NB4 (cell line): Measurements from ENCODE around the gene FSCN2.
"Not testable (repeated sequence)": the region's sequence is repeated elsewhere in the genome, so short reads cannot be mapped to it uniquely, and the experiment has no call there.

Source experiments
- DNase-seq: peaks from one replicate; pipeline ENCODE4 v3.0.0; 2010; ENCODE audit warnings: low read depth
- H3K4me3 ChIP-seq: one replicate; pipeline ENCODE4 v1.5.1; 2011; ENCODE audit warnings: mild to moderate bottlenecking, low read depth, low read length, moderate library complexity
- MYC ChIP-seq: IDR thresholded peaks from 2 replicates; pipeline ENCODE4 v1.6.1; 2011; ENCODE audit warnings: low read depth, low read length
- POLR2A ChIP-seq: IDR thresholded peaks from 2 replicates; pipeline ENCODE4 v1.6.1; 2011; ENCODE audit warnings: mild to moderate bottlenecking; ENCODE audit not compliant: insufficient read length; ENCODE audit errors: extremely low read depth
- TF ChIP-seq, protein P1 (sequence below): IDR thresholded peaks from 2 replicates; pipeline ENCODE4 v1.6.1; 2011; ENCODE audit warnings: low read depth, low read length
- TF ChIP-seq, protein P2 (sequence below): IDR thresholded peaks from one replicate; pipeline ENCODE4 v1.5.1; 2012; ENCODE audit warnings: low read depth, low read length

Gene FSCN2

DNA sequence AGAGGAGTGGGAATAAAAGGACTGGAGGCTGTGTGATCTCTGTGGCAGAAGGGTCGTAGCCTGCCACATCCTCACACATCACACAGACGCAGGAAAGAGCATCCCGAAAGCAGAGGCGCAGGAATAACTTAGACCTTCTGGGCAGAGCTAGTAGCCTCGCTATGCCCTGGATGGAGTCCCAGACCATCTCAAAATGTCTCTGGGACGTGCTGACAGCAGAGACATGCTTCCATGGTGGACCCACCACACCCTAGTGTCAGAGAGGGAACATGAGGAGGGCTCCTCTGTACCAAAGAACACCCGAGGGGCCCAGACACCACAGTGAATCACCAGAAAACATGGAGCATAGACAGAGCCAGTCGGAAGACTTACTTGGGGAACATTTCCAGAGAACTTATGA lies 53.6 kb downstream of the FSCN2 start:
- TF ChIP-seq, protein P1, sequence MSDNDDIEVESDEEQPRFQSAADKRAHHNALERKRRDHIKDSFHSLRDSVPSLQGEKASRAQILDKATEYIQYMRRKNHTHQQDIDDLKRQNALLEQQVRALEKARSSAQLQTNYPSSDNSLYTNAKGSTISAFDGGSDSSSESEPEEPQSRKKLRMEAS = no peak
- no peak for TF ChIP-seq MYC
- no peak for TF ChIP-seq POLR2A
- TF ChIP-seq, protein P2, sequence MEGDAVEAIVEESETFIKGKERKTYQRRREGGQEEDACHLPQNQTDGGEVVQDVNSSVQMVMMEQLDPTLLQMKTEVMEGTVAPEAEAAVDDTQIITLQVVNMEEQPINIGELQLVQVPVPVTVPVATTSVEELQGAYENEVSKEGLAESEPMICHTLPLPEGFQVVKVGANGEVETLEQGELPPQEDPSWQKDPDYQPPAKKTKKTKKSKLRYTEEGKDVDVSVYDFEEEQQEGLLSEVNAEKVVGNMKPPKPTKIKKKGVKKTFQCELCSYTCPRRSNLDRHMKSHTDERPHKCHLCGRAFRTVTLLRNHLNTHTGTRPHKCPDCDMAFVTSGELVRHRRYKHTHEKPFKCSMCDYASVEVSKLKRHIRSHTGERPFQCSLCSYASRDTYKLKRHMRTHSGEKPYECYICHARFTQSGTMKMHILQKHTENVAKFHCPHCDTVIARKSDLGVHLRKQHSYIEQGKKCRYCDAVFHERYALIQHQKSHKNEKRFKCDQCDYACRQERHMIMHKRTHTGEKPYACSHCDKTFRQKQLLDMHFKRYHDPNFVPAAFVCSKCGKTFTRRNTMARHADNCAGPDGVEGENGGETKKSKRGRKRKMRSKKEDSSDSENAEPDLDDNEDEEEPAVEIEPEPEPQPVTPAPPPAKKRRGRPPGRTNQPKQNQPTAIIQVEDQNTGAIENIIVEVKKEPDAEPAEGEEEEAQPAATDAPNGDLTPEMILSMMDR = no peak
- no peak overlapping the region for H3K4me3 ChIP-seq

DNA sequence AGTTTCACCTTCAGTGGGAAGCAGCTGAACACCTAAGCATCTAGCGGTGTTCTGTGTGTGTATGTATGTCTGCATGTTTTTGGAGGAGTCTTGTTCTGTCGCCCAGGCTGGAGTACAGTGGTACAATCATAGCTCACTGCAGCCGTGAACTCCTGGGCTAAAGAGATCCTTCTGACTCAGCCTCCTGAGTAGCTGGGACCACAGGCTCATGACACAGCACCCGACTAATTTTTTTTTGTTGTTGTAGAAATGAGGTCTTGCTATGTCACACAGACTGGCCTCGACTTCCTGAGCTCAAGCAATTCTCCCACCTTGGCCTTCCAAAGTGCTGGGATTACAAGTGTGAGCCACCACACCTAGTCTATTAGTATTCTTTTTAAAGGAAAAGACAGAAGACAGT lies 54.2 kb downstream of the FSCN2 start:
- no peak overlapping the region for H3K4me3 ChIP-seq
- no peak for DNase-seq
- TF ChIP-seq MYC = no peak
- TF ChIP-seq, protein P1 = no peak
- no peak for TF ChIP-seq POLR2A
- TF ChIP-seq, protein P2 = no peak

More for the DNA sequence above, 53.6 kb downstream of the FSCN2 start:
- no peak for DNase-seq

DNA sequence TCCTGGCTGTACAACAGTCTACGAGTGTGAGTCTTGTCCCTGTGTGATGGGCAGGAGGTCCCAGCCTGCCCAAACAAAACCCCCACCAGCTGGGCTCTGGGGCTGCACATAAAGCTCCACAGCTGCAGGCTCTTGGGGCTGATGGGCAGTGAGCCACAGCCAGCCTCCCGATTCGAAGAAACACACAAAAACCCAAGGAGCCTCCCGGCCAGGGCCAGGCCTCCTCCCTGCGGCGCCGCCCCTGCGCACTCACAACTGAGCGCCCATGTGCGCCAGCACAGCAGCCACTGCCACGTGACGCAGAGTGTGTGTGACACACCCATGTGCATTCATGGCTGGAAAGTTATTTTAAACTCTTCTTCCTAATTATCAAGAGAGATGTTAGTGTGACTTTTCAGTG lies 54.6 kb downstream of the FSCN2 start:
- no peak for DNase-seq
- TF ChIP-seq, protein P2 = no peak
- TF ChIP-seq, protein P1 = no peak
- TF ChIP-seq POLR2A = no peak
- TF ChIP-seq MYC = no peak
- H3K4me3 ChIP-seq = no peak overlapping the region

DNA sequence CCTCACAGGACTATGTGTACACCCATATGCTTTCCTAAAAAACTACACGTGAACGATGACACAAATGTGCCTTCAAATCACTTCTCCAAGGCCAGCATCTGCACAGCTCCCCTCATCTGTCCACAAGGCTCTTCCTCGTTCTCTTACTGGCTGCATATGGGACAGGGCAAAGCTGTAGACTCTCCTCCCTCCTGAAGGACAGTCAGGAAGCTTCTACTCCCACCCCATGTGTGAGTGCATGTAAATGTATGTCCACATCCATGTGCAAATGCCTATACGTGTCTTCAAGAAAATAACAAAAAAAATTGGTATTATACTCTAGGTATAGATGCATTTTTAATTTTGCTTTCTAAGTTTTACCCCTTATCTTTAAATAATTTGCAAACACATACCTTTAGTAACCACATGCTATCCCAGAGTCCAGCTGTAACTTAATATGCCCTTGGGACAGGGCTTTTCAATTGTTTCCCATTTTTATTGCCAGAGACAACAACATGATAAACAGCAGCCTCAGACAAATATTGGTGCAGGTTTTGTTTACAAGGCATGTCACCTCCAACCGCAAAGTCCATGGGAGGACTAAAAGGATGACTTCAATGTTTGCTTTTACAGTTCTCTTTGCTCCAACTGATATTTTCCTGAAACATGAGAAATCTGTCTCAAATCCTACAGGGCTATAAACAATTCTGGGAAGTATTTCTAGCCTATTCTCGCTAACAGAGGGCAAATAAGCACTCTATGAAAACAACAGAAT lies 55.6 kb downstream of the FSCN2 start:
- H3K4me3 ChIP-seq = no peak overlapping the region
- no peak for DNase-seq
- TF ChIP-seq MYC (no peak), POLR2A (no peak)
- TF ChIP-seq, protein P1 = no peak
- TF ChIP-seq, protein P2 = no peak

DNA sequence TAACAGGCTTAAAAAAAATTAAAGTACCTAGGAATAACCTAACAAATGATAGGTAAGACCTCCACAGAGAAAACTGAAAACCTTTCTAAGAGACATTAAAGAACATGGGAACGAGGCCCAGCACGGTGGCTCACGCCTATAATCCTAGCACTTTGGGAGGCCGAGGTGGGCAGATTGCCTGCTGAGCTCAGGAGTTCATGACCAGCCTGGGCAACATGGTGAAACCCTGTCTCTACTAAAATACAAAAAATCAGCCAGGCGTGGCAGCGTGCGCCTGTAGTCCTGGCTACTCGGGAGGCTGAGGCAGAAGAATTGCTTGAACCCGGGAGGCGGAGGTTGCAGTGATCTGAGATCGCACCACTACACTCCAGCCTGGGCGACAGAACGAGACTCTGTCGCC lies 56.6 kb downstream of the FSCN2 start:
- not testable (repeated sequence) for DNase-seq, H3K4me3 ChIP-seq

DNA sequence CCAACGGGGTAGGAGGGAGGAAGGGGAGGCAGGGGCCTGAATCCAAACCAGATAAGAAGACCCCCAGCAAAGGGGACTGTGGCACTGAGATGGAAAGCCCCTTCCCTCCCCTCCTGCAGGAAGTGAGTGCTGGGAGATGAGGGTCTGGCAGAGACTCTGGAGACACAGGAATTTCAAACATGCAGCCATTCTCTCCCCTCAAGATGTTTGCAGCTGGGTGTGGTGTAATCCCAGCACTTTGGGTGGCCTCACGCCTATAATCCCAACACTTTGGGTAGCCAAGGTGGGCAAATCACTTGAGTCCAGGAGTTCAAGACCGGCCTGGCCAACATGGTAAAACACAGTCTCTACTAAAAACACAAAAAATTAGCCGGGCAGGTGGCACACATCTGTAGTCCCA lies 57.9 kb downstream of the FSCN2 start:
- no peak for DNase-seq
- TF ChIP-seq POLR2A (no peak), MYC (no peak)
- TF ChIP-seq, protein P1 = no peak
- TF ChIP-seq, protein P2 = no peak
- no peak overlapping the region for H3K4me3 ChIP-seq
